Naive thymus-derived CD4-positive, alpha-beta T cell (primary cell): ENCODE results near the gene ENOX1. TPM values are rescaled to one million over a fixed set of nuclear protein-coding genes. Genes with fewer than 3 reads are reported as not detected.

Experiments used
- ATAC-seq: fragments of 150-1000 bp; cut with Tn5 transposase; 2 replicates; pipeline ENCODE4 v1.10.0; 2021; ENCODE audit warnings: mild to moderate bottlenecking, moderate library complexity
- CTCF ChIA-PET: fragments of 350-600 bp; sonication (Branson Sonifier 250); formaldehyde crosslinking; loops from one replicate; lab custom pipeline; 2021; ENCODE audit warnings: antibody characterized with exemption; lab: Charles Lee
- POLR2A ChIA-PET: fragments of 350-600 bp; sonication (Branson Sonifier 250); formaldehyde crosslinking; loops from one replicate; lab custom pipeline; 2021; ENCODE audit warnings: antibody characterized with exemption, inconsistent platforms; lab: Charles Lee
- DNase-seq, 9 donors: peaks; one replicate each; pipeline versions ENCODE4 v3.0.0 to v3.0.0-alpha.2; 2020 to 2022; ENCODE audit warnings: mixed read lengths in 1 of 9
- H3K27ac ChIP-seq: one replicate; pipeline ENCODE4 v1.7.0; 2013; ENCODE audit warnings: mild to moderate bottlenecking, low read depth, low read length, moderate library complexity
- H3K27me3 ChIP-seq, 2 donors: one replicate each; pipeline ENCODE4 v1.7.0; 2013; ENCODE audit warnings: low read length in 2 of 2, mild to moderate bottlenecking in 2 of 2, moderate library complexity in 2 of 2; ENCODE audit not compliant: control insufficient read depth in 2 of 2, insufficient read depth in 2 of 2
- H3K36me3 ChIP-seq, 3 experiments: 1 replicate in 2 of 3; 2 replicates in 1 of 3; pipeline ENCODE4 v1.7.0; 2013; ENCODE audit warnings: low read length in 3 of 3, mild to moderate bottlenecking in 3 of 3, moderate library complexity in 1 of 3; ENCODE audit not compliant: insufficient read depth in 3 of 3, control insufficient read depth in 2 of 3
- H3K4me1 ChIP-seq, 2 donors: one replicate each; pipeline ENCODE4 v1.7.0; 2013; ENCODE audit warnings: low read length in 2 of 2, mild to moderate bottlenecking in 2 of 2, moderate library complexity in 1 of 2; ENCODE audit not compliant: control insufficient read depth in 2 of 2, insufficient read depth in 2 of 2
- H3K4me3 ChIP-seq: 2 replicates; pipeline ENCODE4 v1.7.0; 2013; ENCODE audit warnings: mild to moderate bottlenecking, low read length
- H3K9me3 ChIP-seq, 3 experiments: 1 replicate in 2 of 3; 2 replicates in 1 of 3; pipeline ENCODE4 v1.7.0; 2013; ENCODE audit warnings: low read length in 3 of 3; ENCODE audit not compliant: control insufficient read depth in 2 of 3
- H3K27ac Mint-ChIP-seq, 9 donors: one replicate each; pipeline ENCODE4 v1.8.0; 2020 to 2022; ENCODE audit warnings: mixed read lengths in 9 of 9, mild to moderate bottlenecking in 8 of 9, moderate library complexity in 5 of 9, inconsistent platforms in 2 of 9
- H3K27me3 Mint-ChIP-seq, 5 donors: one replicate each; pipeline ENCODE4 v1.8.0; 2021 to 2022; ENCODE audit warnings: mixed read lengths in 5 of 5, mild to moderate bottlenecking in 1 of 5
- H3K36me3 Mint-ChIP-seq, 5 donors: one replicate each; pipeline ENCODE4 v1.8.0; 2020 to 2022; ENCODE audit warnings: mixed read lengths in 5 of 5, mild to moderate bottlenecking in 3 of 5, inconsistent platforms in 1 of 5
- H3K4me1 Mint-ChIP-seq, 7 donors: one replicate each; pipeline ENCODE4 v1.8.0; 2020 to 2022; ENCODE audit warnings: mixed read lengths in 7 of 7, mild to moderate bottlenecking in 3 of 7, inconsistent platforms in 1 of 7
- H3K4me3 Mint-ChIP-seq, 10 donors: one replicate each; pipeline ENCODE4 v1.8.0; 2020 to 2022; ENCODE audit warnings: mild to moderate bottlenecking in 10 of 10, mixed read lengths in 10 of 10, moderate library complexity in 6 of 10, inconsistent platforms in 2 of 10
- H3K9me3 Mint-ChIP-seq, 11 donors: one replicate each; pipeline ENCODE4 v1.8.0; 2020 to 2022; ENCODE audit warnings: mixed read lengths in 11 of 11, mild to moderate bottlenecking in 4 of 11, inconsistent platforms in 1 of 11, moderate library complexity in 1 of 11
- intact Hi-C, 2 donors: fragments of 100-400 bp; cut with micrococcal nuclease; formaldehyde crosslinking; loops; one replicate each; pipeline ENCODE4 v1.15.1; 2023
- polyA plus RNA-seq, 2 donors: library from polyadenylated mRNA; unstranded; fragments of 300-500 nt; fragmentation: Illumina TruSeq; gene quantifications; one replicate each; pipeline ENCODE4 v1.2.3, GENCODE V29; 2021
- total RNA-seq, 6 experiments: library from RNA in 5 of 6; stranded (reverse) in 5 of 6; gene quantifications; 1 replicate in 5 of 6; 2 replicates in 1 of 6; pipeline ENCODE4 v1.2.3 and lab custom pipeline; 2021 to 2026

Gene ENOX1
- total and polyA plus RNA-seq, 7 experiments from 2014 or later = 0.17 TPM; not detected in 6

- Mint-ChIP-seq H3K27me3 (peaks cover 30 to 52% (median 42%) of the 10 kb centered on the region in 5 donors), H3K36me3 (no peaks in the 10 kb centered on the region), H3K4me1 (peaks cover 0 to 9% (median 6%) of the 10 kb centered on the region in 7 donors), H3K4me3 (no peak overlapping the region), H3K27ac (no peak overlapping the region), H3K9me3 (no peaks in the 10 kb centered on the region)
- no peaks in the 10 kb centered on the region for H3K4me1 ChIP-seq
- H3K27ac ChIP-seq = no peak overlapping the region
- ChIA-PET POLR2A (no interaction called here), CTCF (interaction anchor here (1.8 kb wide), 1 partner anchor 11 kb away, joined by 10 read pairs; no protein-coding TSS in a partner anchor)
- intact Hi-C loops = no loop called here
- peaks cover 0 to 7% of the 10 kb centered on the region in 2 donors for H3K27me3 ChIP-seq
- ATAC-seq = no peak
- H3K36me3 ChIP-seq = no peaks in the 10 kb centered on the region
- no peak for DNase-seq
- H3K4me3 ChIP-seq = no peak overlapping the region
- no peaks in the 10 kb centered on the region for H3K9me3 ChIP-seq
Measured at GRCh38 chr13:43792076-43792881, 5.5 kb upstream of the ENOX1 start.

GRCh38 chr13:43787997-43788396 lies 1.2 kb upstream of the ENOX1 start:
- intact Hi-C loops = no loop called here
- H3K9me3 ChIP-seq = no peaks in the 10 kb centered on the region
- no peak overlapping the region for H3K27ac ChIP-seq
- Mint-ChIP-seq H3K36me3 (no peaks in the 10 kb centered on the region), H3K9me3 (no peaks in the 10 kb centered on the region), H3K27me3 (peaks cover 32 to 62% (median 46%) of the 10 kb centered on the region in 5 donors), H3K4me3 (peak overlapping the region; percentile 41 to 91 (median 60)), H3K4me1 (peaks cover 0 to 20% (median 13%) of the 10 kb centered on the region in 7 donors), H3K27ac (no peak overlapping the region)
- ChIA-PET CTCF (no interaction called here), POLR2A (no interaction called here)
- H3K27me3 ChIP-seq = peaks cover 0 to 7% of the 10 kb centered on the region in 2 donors
- DNase-seq = no peak
- no peak for ATAC-seq
- H3K4me1 ChIP-seq = peaks cover 0 to 4% of the 10 kb centered on the region in 2 donors
- no peaks in the 10 kb centered on the region for H3K36me3 ChIP-seq
- H3K4me3 ChIP-seq = no peak overlapping the region

- peaks cover 0 to 20% (median 13%) of the 10 kb centered on the region in 7 donors for H3K4me1 Mint-ChIP-seq
- Histone ChIP-seq H3K36me3 (no peaks in the 10 kb centered on the region), H3K4me3 (peak overlapping the region; percentile 24), H3K27ac (no peak overlapping the region), H3K9me3 (no peaks in the 10 kb centered on the region), H3K4me1 (peaks cover 0 to 4% of the 10 kb centered on the region in 2 donors), H3K27me3 (peaks cover 0 to 7% of the 10 kb centered on the region in 2 donors)
- H3K27me3 Mint-ChIP-seq = peaks cover 32 to 61% (median 46%) of the 10 kb centered on the region in 5 donors
- H3K9me3 Mint-ChIP-seq = no peaks in the 10 kb centered on the region
- ATAC-seq (peak; percentile 7), DNase-seq (no peak)
- no peaks in the 10 kb centered on the region for H3K36me3 Mint-ChIP-seq
- H3K4me3 Mint-ChIP-seq = peak overlapping the region; percentile 41 to 91 (median 60)
- POLR2A ChIA-PET = no interaction called here
- intact Hi-C loops = no loop called here
- CTCF ChIA-PET = no interaction called here
- H3K27ac Mint-ChIP-seq = no peak overlapping the region
Measured at GRCh38 chr13:43787518-43787891, 733 bp upstream of the ENOX1 start.

GRCh38 chr13:43786472-43786765 lies 353 bp downstream of the ENOX1 start:
- ChIA-PET CTCF (no interaction called here), POLR2A (no interaction called here)
- no peaks in the 10 kb centered on the region for H3K9me3 Mint-ChIP-seq
- no peaks in the 10 kb centered on the region for H3K36me3 Mint-ChIP-seq
- no peak overlapping the region for H3K27ac ChIP-seq
- H3K4me3 ChIP-seq = no peak overlapping the region
- peak overlapping the region in 4 of 10 donors; percentile 45 to 91 (median 84) for H3K4me3 Mint-ChIP-seq
- no peaks in the 10 kb centered on the region for H3K36me3 ChIP-seq
- H3K4me1 ChIP-seq = peaks cover 0 to 4% of the 10 kb centered on the region in 2 donors
- H3K27me3 Mint-ChIP-seq = peaks cover 36 to 61% (median 45%) of the 10 kb centered on the region in 5 donors
- DNase-seq = no peak
- H3K27ac Mint-ChIP-seq = no peak overlapping the region
- no peaks in the 10 kb centered on the region for H3K9me3 ChIP-seq
- H3K4me1 Mint-ChIP-seq = peaks cover 0 to 20% (median 13%) of the 10 kb centered on the region in 7 donors
- intact Hi-C loops = no loop called here
- ATAC-seq = peak; percentile 13
- peaks cover 0 to 10% of the 10 kb centered on the region in 2 donors for H3K27me3 ChIP-seq

GRCh38 chr13:43785650-43786471 lies 911 bp downstream of the ENOX1 start:
- CTCF ChIA-PET = interaction anchor here (0.6 kb wide), 1 partner anchor 763 kb away, joined by 3 read pairs; no protein-coding TSS in a partner anchor
- Mint-ChIP-seq H3K27ac (no peak overlapping the region), H3K9me3 (no peaks in the 10 kb centered on the region), H3K4me3 (peak overlapping the region; percentile 62 to 91 (median 80)), H3K36me3 (no peaks in the 10 kb centered on the region), H3K27me3 (peaks cover 42 to 61% (median 45%) of the 10 kb centered on the region in 5 donors), H3K4me1 (peaks cover 0 to 20% (median 13%) of the 10 kb centered on the region in 7 donors)
- intact Hi-C loops = no loop called here
- no peak overlapping the region for H3K27ac ChIP-seq
- H3K4me3 ChIP-seq = peak overlapping the region; percentile 9
- peaks cover 0 to 10% of the 10 kb centered on the region in 2 donors for H3K27me3 ChIP-seq
- DNase-seq (peak in 2 of 9 donors; percentile 5 to 40), ATAC-seq (peak; percentile 31)
- no peaks in the 10 kb centered on the region for H3K9me3 ChIP-seq
- POLR2A ChIA-PET = no interaction called here
- H3K36me3 ChIP-seq = no peaks in the 10 kb centered on the region
- peaks cover 0 to 4% of the 10 kb centered on the region in 2 donors for H3K4me1 ChIP-seq

GRCh38 chr13:43785261-43785649 lies 1.5 kb downstream of the ENOX1 start:
- Histone ChIP-seq H3K27ac (no peak overlapping the region), H3K9me3 (no peaks in the 10 kb centered on the region), H3K4me1 (peaks cover 0 to 4% of the 10 kb centered on the region in 2 donors), H3K4me3 (no peak overlapping the region), H3K27me3 (peaks cover 0 to 10% of the 10 kb centered on the region in 2 donors), H3K36me3 (no peaks in the 10 kb centered on the region)
- Mint-ChIP-seq H3K27ac (no peak overlapping the region), H3K4me1 (peaks cover 0 to 20% (median 13%) of the 10 kb centered on the region in 7 donors), H3K36me3 (no peaks in the 10 kb centered on the region), H3K27me3 (peaks cover 43 to 57% (median 46%) of the 10 kb centered on the region in 5 donors), H3K9me3 (no peaks in the 10 kb centered on the region), H3K4me3 (peak overlapping the region; percentile 35 to 91 (median 64))
- ChIA-PET CTCF (interaction anchor here (0.6 kb wide), 1 partner anchor 763 kb away, joined by 3 read pairs; no protein-coding TSS in a partner anchor), POLR2A (no interaction called here)
- DNase-seq = no peak
- ATAC-seq = no peak
- intact Hi-C loops = no loop called here
